GM19193 (cell line): Measurements from ENCODE around the gene CYP27A1.

Source experiments
- POLR2A ChIP-seq: IDR thresholded peaks from 4 replicates; pipeline ENCODE4 v1.6.1; 2011; ENCODE audit not compliant: insufficient read depth, insufficient read length; ENCODE audit errors: extremely low read depth

Gene CYP27A1

GRCh38 chr2:218781691-218782527 is at the start of gene CYP27A1:
Gene CYP27A1, plus strand, starts transcription at chr2:218782147. Its CDS starts 36 bp downstream, at chr2:218782183.
- TF ChIP-seq POLR2A: no peak

GRCh38 chr2:218732761-218733158 is 49.2 kb upstream of the CYP27A1 start:
- TF ChIP-seq POLR2A: no peak

- no peak for TF ChIP-seq POLR2A
Observed at GRCh38 chr2:218733171-218734021, 48.6 kb upstream of the CYP27A1 start.

- TF ChIP-seq POLR2A: no peak
Observed at GRCh38 chr2:218734190-218734975, 47.6 kb upstream of the CYP27A1 start.

- no peak for TF ChIP-seq POLR2A
Observed at GRCh38 chr2:218736531-218736930, 45.4 kb upstream of the CYP27A1 start.

GRCh38 chr2:218743068-218743467 is 38.9 kb upstream of the CYP27A1 start:
- TF ChIP-seq POLR2A: no peak

- no peak for TF ChIP-seq POLR2A
Observed at GRCh38 chr2:218744615-218745014, 37.3 kb upstream of the CYP27A1 start.

- TF ChIP-seq POLR2A: no peak
Observed at GRCh38 chr2:218745160-218745558, 36.8 kb upstream of the CYP27A1 start.

GRCh38 chr2:218745559-218746469 is 36.1 kb upstream of the CYP27A1 start:
- TF ChIP-seq POLR2A: no peak

- TF ChIP-seq POLR2A: no peak
Observed at GRCh38 chr2:218746470-218746795, 35.5 kb upstream of the CYP27A1 start.

GRCh38 chr2:218746960-218747359 is 35.0 kb upstream of the CYP27A1 start:
- TF ChIP-seq POLR2A: no peak

GRCh38 chr2:218748741-218749441 is 33.1 kb upstream of the CYP27A1 start:
- TF ChIP-seq POLR2A: no peak

GRCh38 chr2:218754201-218754600 is 27.7 kb upstream of the CYP27A1 start:
- TF ChIP-seq POLR2A: no peak
